ENCODE measurements around the gene YOD1. TPM values are rescaled to one million over a fixed set of nuclear protein-coding genes. Genes with fewer than 3 reads are reported as not detected.

Gene YOD1
- 7.1 TPM in 2 replicates for total RNA-seq
- 2.3 TPM for polyA plus RNA-seq (2012)

GRCh38 chr1:207051191-207051943 is at the start of gene YOD1:
Gene YOD1, minus strand, starts transcription at chr1:207051208. Its CDS starts 178 bp downstream, at chr1:207051030.
- peak; percentile 10 for DNase-seq (ENCODE audit: low read depth)

GRCh38 chr1:207097871-207098324 is 46.9 kb upstream of the YOD1 start:
- DNase-seq (ENCODE audit: low read depth), result no peak

DNA sequence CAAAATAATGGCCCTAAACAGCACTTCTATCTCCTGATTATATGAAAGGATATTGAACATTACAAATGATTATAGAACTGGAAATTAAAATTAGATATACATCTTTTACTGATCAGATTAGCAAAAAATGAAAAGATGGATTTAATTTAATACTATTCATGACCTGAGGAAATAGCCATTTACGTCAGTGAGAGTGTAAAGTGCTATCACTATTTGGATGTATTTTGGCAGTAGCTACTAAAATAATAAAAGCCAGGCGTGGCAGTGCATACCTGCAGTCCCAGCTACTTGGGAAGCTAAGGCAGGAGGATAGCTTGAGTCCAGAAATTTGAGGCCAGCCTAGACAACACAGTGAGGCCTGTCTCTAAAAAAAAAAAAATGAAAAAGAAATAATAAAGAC is 42.9 kb upstream of the YOD1 start:
- no peak for DNase-seq (ENCODE audit: low read depth)

GRCh38 chr1:207091200-207091908 is 40.3 kb upstream of the YOD1 start:
- DNase-seq (ENCODE audit: low read depth), result no peak

GRCh38 chr1:207089627-207090355 is 38.8 kb upstream of the YOD1 start:
- DNase-seq (ENCODE audit: low read depth), result no peak

GRCh38 chr1:207088701-207089626 is 38.0 kb upstream of the YOD1 start, which contains the start of gene C4BPB:
Gene C4BPB, plus strand, starts transcription at chr1:207088860. Its CDS starts 672 bp downstream, at chr1:207089532.
- DNase-seq (ENCODE audit: low read depth), result peak; percentile 58

DNA sequence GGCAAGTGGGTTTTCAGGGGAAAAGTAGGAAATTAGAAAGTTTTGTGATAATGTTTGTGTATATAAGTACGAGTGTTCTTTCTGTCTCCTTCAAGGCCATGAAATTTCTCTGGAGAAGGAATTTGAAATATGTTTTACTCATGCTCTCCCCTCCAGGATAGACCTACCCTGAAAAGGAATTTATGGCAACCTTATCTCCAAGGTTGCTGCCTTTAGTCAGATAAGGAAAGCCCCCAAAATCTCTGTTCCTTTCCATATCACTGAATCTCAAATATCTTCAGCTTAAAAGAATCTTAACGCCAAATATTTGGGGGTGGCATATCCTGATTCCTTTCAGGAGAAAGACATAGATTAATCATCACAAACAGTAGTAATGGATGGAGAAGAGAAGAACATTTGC is 37.2 kb upstream of the YOD1 start:
- no peak for DNase-seq (ENCODE audit: low read depth)

DNA sequence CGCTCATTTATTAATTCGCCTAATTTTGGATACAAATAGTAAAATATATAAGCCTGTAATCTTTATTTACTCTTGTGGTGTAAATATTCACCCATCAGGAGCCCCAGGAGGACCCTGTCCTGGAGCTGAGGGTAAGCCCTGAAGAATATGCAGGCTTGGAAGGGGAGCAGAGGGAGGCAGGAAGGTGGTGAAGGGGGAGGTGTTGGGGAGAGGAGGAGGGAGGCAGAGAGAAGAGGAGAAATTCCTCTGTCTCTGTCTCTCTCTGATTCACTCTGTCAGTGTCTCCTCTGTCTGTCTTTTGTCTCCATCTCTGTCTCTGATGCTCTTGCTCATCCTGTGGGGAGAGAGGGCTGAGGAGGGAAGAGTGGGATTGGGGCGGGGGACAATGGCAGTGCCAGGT is 34.9 kb upstream of the YOD1 start:
- DNase-seq (ENCODE audit: low read depth), result no peak

DNA sequence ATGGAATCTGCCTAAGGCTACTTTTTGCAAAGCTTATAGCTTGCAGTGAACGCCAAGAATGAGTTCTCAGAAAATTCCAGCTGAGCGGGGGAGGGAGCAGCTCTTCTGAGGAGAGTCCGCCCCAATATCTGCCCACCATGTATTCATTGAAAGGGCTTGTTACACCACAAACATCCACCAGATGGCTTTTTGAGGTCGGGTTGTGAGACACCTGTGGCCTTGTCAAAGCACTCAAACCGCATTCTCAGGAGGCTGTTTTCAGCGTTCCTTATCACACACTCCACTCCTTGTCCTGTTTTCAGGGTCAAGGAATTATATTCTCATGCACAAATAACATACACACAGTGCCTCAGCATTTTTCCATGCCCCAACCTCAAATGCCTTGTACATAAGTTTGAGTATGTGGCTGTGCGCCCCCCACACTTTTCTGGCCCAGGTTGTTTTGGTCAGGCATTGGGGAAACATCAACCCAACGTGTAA is 33.7 kb upstream of the YOD1 start:
- peak; percentile 88 for DNase-seq (ENCODE audit: low read depth)

- DNase-seq (ENCODE audit: low read depth), result no peak
These were observed 33.2 kb upstream of the YOD1 start for GRCh38 chr1:207084232-207084631.

DNA sequence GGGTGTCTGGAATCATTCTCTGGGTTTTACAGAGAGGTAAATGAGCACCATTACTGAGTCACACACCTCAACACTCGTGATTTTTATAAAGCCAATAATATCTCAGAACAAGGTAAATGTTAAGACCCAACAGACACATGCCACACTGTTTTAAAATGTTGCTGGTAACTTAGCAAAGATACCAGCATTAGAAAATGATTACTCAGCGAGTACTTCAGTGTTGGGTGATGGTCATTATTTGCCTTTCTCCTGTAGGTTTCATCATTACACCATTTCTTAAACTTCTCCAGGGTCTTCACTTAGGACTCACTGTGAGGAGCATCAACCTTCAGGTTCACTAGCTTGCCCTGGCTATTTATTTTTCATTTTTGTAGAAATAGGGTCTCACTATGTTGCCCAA is 30.8 kb upstream of the YOD1 start:
- DNase-seq (ENCODE audit: low read depth), result no peak

DNA sequence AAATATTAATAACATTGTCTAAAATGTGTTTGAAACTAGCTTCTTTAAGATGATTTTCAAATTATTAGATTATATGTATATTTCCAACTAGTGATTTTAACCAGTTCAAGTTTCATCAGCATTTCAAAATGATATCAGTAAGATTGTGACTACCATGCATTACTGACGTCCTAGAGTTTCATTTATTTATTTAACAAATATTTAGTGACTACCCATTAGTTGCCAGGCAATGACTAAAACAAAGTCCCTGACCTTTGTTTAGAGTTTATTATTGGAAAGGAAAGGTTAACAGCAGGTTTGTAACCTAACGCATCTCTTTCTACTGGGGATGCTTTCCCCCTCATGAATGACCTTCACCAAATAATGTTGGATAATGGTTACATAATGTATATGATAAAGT is 30.1 kb upstream of the YOD1 start:
- no peak for DNase-seq (ENCODE audit: low read depth)

GRCh38 chr1:207079706-207080241 is 28.8 kb upstream of the YOD1 start:
- peak; percentile 88 for DNase-seq (ENCODE audit: low read depth)

GRCh38 chr1:207078578-207079132 is 27.6 kb upstream of the YOD1 start:
- no peak for DNase-seq (ENCODE audit: low read depth)

GRCh38 chr1:207077470-207078377 is 26.7 kb upstream of the YOD1 start:
- DNase-seq (ENCODE audit: low read depth), result peak; percentile 87

DNA sequence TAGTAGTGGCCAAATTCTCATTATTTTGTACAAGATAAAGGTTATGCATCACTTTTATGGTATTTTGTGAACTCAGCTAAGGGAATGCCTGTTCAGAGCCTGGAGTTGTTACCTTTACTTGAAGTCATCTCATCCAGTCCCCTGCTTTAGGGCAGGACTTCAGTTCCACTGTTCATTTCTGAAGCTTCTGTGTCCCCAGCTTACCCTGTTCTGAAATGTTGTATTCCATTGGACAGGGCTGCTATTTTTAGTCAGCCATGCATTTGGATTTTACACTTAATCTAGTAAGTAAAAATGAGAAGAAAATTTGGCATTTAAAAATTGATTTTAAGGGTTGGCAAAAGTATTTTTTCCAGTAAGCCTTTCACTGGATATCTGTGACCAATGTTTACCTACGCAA is 26.0 kb upstream of the YOD1 start:
- DNase-seq (ENCODE audit: low read depth), result no peak

- no peak for DNase-seq (ENCODE audit: low read depth)
These were observed 25.4 kb upstream of the YOD1 start for GRCh38 chr1:207076181-207076955.
